ENCODE measurements around the gene SPDYE4. TPM values are rescaled to one million over a fixed set of nuclear protein-coding genes. Genes with fewer than 3 reads are reported as not detected.

SPDYE4 gene
- polyA plus RNA-seq, 1 experiment, result not detected

- DNase-seq (ENCODE audit: low read depth), result no peak
- ChIA-PET POLR2A (no interaction called here), CTCF (no interaction called here)
Observed at GRCh38 chr17:8728971-8729370, 29.4 kb downstream of the SPDYE4 start.

GRCh38 chr17:8728251-8728938 is 30.0 kb downstream of the SPDYE4 start:
- CTCF ChIA-PET, result no interaction called here
- no peak overlapping the region for H3K4me3 ChIP-seq (ENCODE audit: low read depth, low read length)
- DNase-seq (ENCODE audit: low read depth), result no peak
- H3K27me3 ChIP-seq (ENCODE audit: control insufficient read depth, insufficient read depth, low read length), result no peaks in the 10 kb centered on the region
- POLR2A ChIA-PET, result no interaction called here
- TF ChIP-seq, protein P1, sequence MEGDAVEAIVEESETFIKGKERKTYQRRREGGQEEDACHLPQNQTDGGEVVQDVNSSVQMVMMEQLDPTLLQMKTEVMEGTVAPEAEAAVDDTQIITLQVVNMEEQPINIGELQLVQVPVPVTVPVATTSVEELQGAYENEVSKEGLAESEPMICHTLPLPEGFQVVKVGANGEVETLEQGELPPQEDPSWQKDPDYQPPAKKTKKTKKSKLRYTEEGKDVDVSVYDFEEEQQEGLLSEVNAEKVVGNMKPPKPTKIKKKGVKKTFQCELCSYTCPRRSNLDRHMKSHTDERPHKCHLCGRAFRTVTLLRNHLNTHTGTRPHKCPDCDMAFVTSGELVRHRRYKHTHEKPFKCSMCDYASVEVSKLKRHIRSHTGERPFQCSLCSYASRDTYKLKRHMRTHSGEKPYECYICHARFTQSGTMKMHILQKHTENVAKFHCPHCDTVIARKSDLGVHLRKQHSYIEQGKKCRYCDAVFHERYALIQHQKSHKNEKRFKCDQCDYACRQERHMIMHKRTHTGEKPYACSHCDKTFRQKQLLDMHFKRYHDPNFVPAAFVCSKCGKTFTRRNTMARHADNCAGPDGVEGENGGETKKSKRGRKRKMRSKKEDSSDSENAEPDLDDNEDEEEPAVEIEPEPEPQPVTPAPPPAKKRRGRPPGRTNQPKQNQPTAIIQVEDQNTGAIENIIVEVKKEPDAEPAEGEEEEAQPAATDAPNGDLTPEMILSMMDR (IDR thresholded peaks at IDR 0.05; ENCODE audit: insufficient read depth, low read depth, low read length), result no peak
- H3K36me3 ChIP-seq (ENCODE audit: control insufficient read depth, insufficient read depth, low read length), result no peaks in the 10 kb centered on the region

More at GRCh38 chr17:8728971-8729370, 29.4 kb downstream of the SPDYE4 start:
- Histone ChIP-seq H3K36me3 (ENCODE audit: control insufficient read depth, insufficient read depth, low read length) (no peaks in the 10 kb centered on the region), H3K4me3 (ENCODE audit: low read depth, low read length) (no peak overlapping the region), H3K27me3 (ENCODE audit: control insufficient read depth, insufficient read depth, low read length) (no peaks in the 10 kb centered on the region)
- TF ChIP-seq, protein P1 (IDR thresholded peaks at IDR 0.05; ENCODE audit: insufficient read depth, low read depth, low read length), result no peak

- TF ChIP-seq, protein P1 (IDR thresholded peaks at IDR 0.05; ENCODE audit: insufficient read depth, low read depth, low read length), result no peak
- H3K36me3 ChIP-seq (ENCODE audit: control insufficient read depth, insufficient read depth, low read length), result no peaks in the 10 kb centered on the region
- no peaks in the 10 kb centered on the region for H3K27me3 ChIP-seq (ENCODE audit: control insufficient read depth, insufficient read depth, low read length)
Observed at GRCh38 chr17:8726941-8727555, 31.3 kb downstream of the SPDYE4 start.

GRCh38 chr17:8725881-8726876 is 32.2 kb downstream of the SPDYE4 start:
- no peaks in the 10 kb centered on the region for H3K27me3 ChIP-seq (ENCODE audit: control insufficient read depth, insufficient read depth, low read length)
- no peak for DNase-seq (ENCODE audit: low read depth)
- ChIA-PET POLR2A (no interaction called here), CTCF (no interaction called here)
- H3K4me3 ChIP-seq (ENCODE audit: low read depth, low read length), result no peak overlapping the region
- TF ChIP-seq, protein P1 (IDR thresholded peaks at IDR 0.05; ENCODE audit: insufficient read depth, low read depth, low read length), result no peak
- no peaks in the 10 kb centered on the region for H3K36me3 ChIP-seq (ENCODE audit: control insufficient read depth, insufficient read depth, low read length)

More at GRCh38 chr17:8726941-8727555, 31.3 kb downstream of the SPDYE4 start:
- ChIA-PET POLR2A (no interaction called here), CTCF (no interaction called here)
- DNase-seq (ENCODE audit: low read depth), result no peak
- H3K4me3 ChIP-seq (ENCODE audit: low read depth, low read length), result no peak overlapping the region

GRCh38 chr17:8724451-8724850 is 33.9 kb downstream of the SPDYE4 start:
- TF ChIP-seq, protein P1 (IDR thresholded peaks at IDR 0.05; ENCODE audit: insufficient read depth, low read depth, low read length), result no peak
- DNase-seq (ENCODE audit: low read depth), result no peak
- H3K4me3 ChIP-seq (ENCODE audit: low read depth, low read length), result no peak overlapping the region
- H3K27me3 ChIP-seq (ENCODE audit: control insufficient read depth, insufficient read depth, low read length), result no peaks in the 10 kb centered on the region
- POLR2A ChIA-PET, result no interaction called here
- H3K36me3 ChIP-seq (ENCODE audit: control insufficient read depth, insufficient read depth, low read length), result no peaks in the 10 kb centered on the region
- CTCF ChIA-PET, result interaction anchor here (0.7 to 1.4 kb wide), 3 partner anchors 12 to 21 kb away, joined by 3 to 4 read pairs (median 3); no protein-coding TSS in a partner anchor

Data from BJ (cell line).